Adrenal gland (tissue), 5 donors: ENCODE results near the gene ERC2.

Experiments used
- CTCF ChIP-seq, 6 experiments: fragments of 450-650 bp in 4 of 6; fragments of 200-600 bp in 2 of 6; sonication (generic) in 1 of 6; IDR thresholded peaks; 1 replicate in 5 of 6; 2 replicates in 1 of 6; pipeline versions ENCODE4 v1.5.1 to v1.8.0; 2016 to 2021; ENCODE audit warnings: antibody characterized with exemption in 6 of 6, mild to moderate bottlenecking in 2 of 6, moderate library complexity in 1 of 6
- POLR2A ChIP-seq, 2 donors: fragments of 450-650 bp; IDR thresholded peaks; one replicate each; pipeline ENCODE4 v1.6.1; 2017; ENCODE audit warnings: antibody characterized with exemption in 2 of 2, mild to moderate bottlenecking in 2 of 2, moderate library complexity in 1 of 2
- donor health status: DM: no; HTN: no; CAD: no.

- TF ChIP-seq CTCF (IDR thresholded peaks at IDR 0.05) (no peak), POLR2A (IDR thresholded peaks at IDR 0.05) (no peak)
Observed at GRCh38 chr3:55608301-55608937, 859.8 kb downstream of the ERC2 start.
